DOHH2 (cell line): ENCODE data around the gene DOCK4.

Experiments
- EZH2phosphoT487 ChIP-seq: fragments of 200-600 bp; sonication (generic); IDR thresholded peaks from 2 replicates; pipeline ENCODE4 v1.6.1; 2017; ENCODE audit warnings: borderline replicate concordance, mild to moderate bottlenecking, antibody characterized with exemption, low read length, moderate library complexity, mixed read lengths
- TF ChIP-seq, protein P1 (sequence below): fragments of 200-600 bp; sonication (generic); IDR thresholded peaks from one replicate; pipeline ENCODE4 v1.5.1; 2014; ENCODE audit warnings: antibody characterized with exemption, mild to moderate bottlenecking, low read depth, low read length; ENCODE audit not compliant: poor library complexity, severe bottlenecking

DNA sequence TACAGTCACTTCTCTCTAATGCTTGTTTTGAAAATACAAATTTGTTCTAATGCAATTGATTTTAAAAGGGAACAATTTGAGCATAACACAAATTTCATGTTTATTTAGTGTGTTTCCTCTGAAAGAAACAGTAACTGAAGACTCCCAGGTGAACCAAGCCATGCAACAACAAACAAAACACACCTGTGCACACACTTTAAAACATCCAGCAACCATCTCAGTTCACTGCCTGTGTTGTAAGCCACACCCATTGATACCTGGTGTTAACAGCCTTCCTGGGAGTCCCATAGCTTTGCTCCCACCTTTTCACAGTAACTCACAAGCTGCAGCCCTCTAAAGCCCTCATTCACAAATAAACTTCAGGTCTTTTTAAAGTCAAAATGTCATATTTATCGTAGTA lies 89.3 kb downstream of the DOCK4 start:
- TF ChIP-seq, protein P1, sequence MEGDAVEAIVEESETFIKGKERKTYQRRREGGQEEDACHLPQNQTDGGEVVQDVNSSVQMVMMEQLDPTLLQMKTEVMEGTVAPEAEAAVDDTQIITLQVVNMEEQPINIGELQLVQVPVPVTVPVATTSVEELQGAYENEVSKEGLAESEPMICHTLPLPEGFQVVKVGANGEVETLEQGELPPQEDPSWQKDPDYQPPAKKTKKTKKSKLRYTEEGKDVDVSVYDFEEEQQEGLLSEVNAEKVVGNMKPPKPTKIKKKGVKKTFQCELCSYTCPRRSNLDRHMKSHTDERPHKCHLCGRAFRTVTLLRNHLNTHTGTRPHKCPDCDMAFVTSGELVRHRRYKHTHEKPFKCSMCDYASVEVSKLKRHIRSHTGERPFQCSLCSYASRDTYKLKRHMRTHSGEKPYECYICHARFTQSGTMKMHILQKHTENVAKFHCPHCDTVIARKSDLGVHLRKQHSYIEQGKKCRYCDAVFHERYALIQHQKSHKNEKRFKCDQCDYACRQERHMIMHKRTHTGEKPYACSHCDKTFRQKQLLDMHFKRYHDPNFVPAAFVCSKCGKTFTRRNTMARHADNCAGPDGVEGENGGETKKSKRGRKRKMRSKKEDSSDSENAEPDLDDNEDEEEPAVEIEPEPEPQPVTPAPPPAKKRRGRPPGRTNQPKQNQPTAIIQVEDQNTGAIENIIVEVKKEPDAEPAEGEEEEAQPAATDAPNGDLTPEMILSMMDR, result no peak
- no peak for TF ChIP-seq EZH2phosphoT487
